K562 (cell line): ENCODE results near the gene TMEM245. TPM values are rescaled to one million over a fixed set of nuclear protein-coding genes. Genes with fewer than 3 reads are reported as not detected.

Source experiments
- ATAC-seq: fragments of 200-7000 bp; cut with Tn5 transposase; 3 replicates; pipeline ENCODE4 v1.9.1; 2020; ENCODE audit warnings: moderate library complexity
- BruUV-seq: library from RNA; stranded (reverse); fragments of 400-500 nt; replicated peaks from 2 replicates; lab custom pipeline; 2021; lab: Mats Ljungman, UMichigan
- CTCF ChIA-PET: fragments of 300-600 bp; formaldehyde crosslinking; extraction: SDS; loops from one replicate; lab custom pipeline; 2021; ENCODE audit warnings: low intra/inter-chr PET ratio; lab: Yijun Ruan, JAX
- POLR2A ChIA-PET: fragments of 300-600, 350-650 bp; sonication (Branson Sonifier 250); formaldehyde crosslinking; extraction: SDS; loops from one replicate; lab custom pipeline; 2021; ENCODE audit warnings: antibody characterized with exemption, inconsistent platforms; lab: Yijun Ruan, JAX
- DNase-seq, 4 experiments: peaks; one replicate each; pipeline versions ENCODE4 v3.0.0 to v3.0.0-alpha.2; 2011 to 2018; ENCODE audit warnings: low spot score in 3 of 4, mixed read lengths in 3 of 4; ENCODE audit errors: extremely low read depth in 1 of 4
- FAIRE-seq: peaks from 2 replicates; lab custom pipeline; 2011; peaks lifted over from hg19 to GRCh38; lab: Jason Lieb, UNC
- H2AFZ ChIP-seq: 2 replicates; pipeline ENCODE4 v1.6.0; 2011; ENCODE audit warnings: low read depth, low read length, control low read depth, inconsistent platforms
- H3K27ac ChIP-seq: fragments of 200-600 bp; 3 replicates; pipeline ENCODE4 v1.8.0; 2011; ENCODE audit warnings: low read depth, mild to moderate bottlenecking, control low read depth, inconsistent platforms, low read length, moderate library complexity, mixed read lengths; ENCODE audit errors: extremely low read depth
- H3K27me3 ChIP-seq, 2 experiments: fragments of 300-600 bp in 1 of 2; 2 replicates in 1 of 2; 3 replicates in 1 of 2; pipeline versions ENCODE4 v1.6.0 to v1.8.0; 2011; ENCODE audit warnings: inconsistent platforms in 2 of 2, low read length in 2 of 2, mild to moderate bottlenecking in 1 of 2, mixed read lengths in 1 of 2, moderate library complexity in 1 of 2; ENCODE audit not compliant: control insufficient read depth in 2 of 2, insufficient read depth in 2 of 2
- H3K36me3 ChIP-seq: fragments of 300-600 bp; 3 replicates; pipeline ENCODE4 v1.8.0; 2011; ENCODE audit warnings: mild to moderate bottlenecking, low read length, inconsistent platforms; ENCODE audit not compliant: control insufficient read depth, insufficient read depth
- H3K4me1 ChIP-seq, 2 experiments: fragments of 200-600 bp in 1 of 2; replicated peaks in 1 of 2; 2 replicates in 1 of 2; 3 replicates in 1 of 2; pipeline versions ENCODE4 v1.5.1 to v1.8.0; 2011; ENCODE audit warnings: inconsistent platforms in 2 of 2, low read length in 2 of 2, mild to moderate bottlenecking in 1 of 2, mixed read lengths in 1 of 2, moderate library complexity in 1 of 2; ENCODE audit not compliant: control insufficient read depth in 2 of 2, insufficient read depth in 2 of 2
- H3K4me2 ChIP-seq: 2 replicates; pipeline ENCODE4 v1.6.1; 2011; ENCODE audit warnings: low read length, control low read depth, inconsistent platforms, mixed read lengths; ENCODE audit not compliant: insufficient read depth
- H3K4me3 ChIP-seq: fragments of 200-600 bp; sonication (generic), shearing (Covaris generic); 2 replicates; pipeline ENCODE4 v1.5.1; 2016; ENCODE audit warnings: control low read depth, inconsistent platforms
- H3K79me2 ChIP-seq: fragments of 200-600 bp; 3 replicates; pipeline ENCODE4 v1.8.0; 2011; ENCODE audit warnings: low read length, inconsistent platforms; ENCODE audit not compliant: control insufficient read depth, insufficient read depth
- H3K9ac ChIP-seq, 2 experiments: 2 replicates each; pipeline versions ENCODE4 v1.6.0 to v1.6.1; 2011; ENCODE audit warnings: low read depth in 2 of 2, low read length in 2 of 2, control low read depth in 1 of 2, inconsistent platforms in 1 of 2, mild to moderate bottlenecking in 1 of 2, mixed read lengths in 1 of 2; ENCODE audit not compliant: insufficient read depth in 1 of 2
- H3K9me1 ChIP-seq: one replicate; pipeline ENCODE4 v1.6.0; 2011; ENCODE audit warnings: inconsistent platforms, mild to moderate bottlenecking, low read length, moderate library complexity; ENCODE audit not compliant: control insufficient read depth, insufficient read depth
- H3K9me3 ChIP-seq: replicated peaks from 2 replicates; pipeline ENCODE4 v1.5.1; 2011; ENCODE audit warnings: low read depth, low read length, inconsistent platforms; ENCODE audit not compliant: control insufficient read depth, insufficient read depth
- H4K20me1 ChIP-seq: replicated peaks from 2 replicates; pipeline ENCODE4 v1.6.1; 2011; ENCODE audit warnings: low read length, inconsistent platforms, mixed read lengths; ENCODE audit not compliant: control insufficient read depth, insufficient read depth
- CBX2 ChIP-seq: fragments of 200-600 bp; sonication (generic); IDR thresholded peaks from one replicate; pipeline ENCODE4 v1.6.1; 2012; ENCODE audit warnings: mild to moderate bottlenecking, low read length, inconsistent platforms; ENCODE audit not compliant: insufficient read depth, poor library complexity, severe bottlenecking
- FOXA1 ChIP-seq: fragments of 450-650 bp; IDR thresholded peaks from 2 replicates; pipeline ENCODE4 v1.6.1; 2016; ENCODE audit warnings: mild to moderate bottlenecking, borderline replicate concordance
- HDAC8 ChIP-seq: fragments of 450-650 bp; IDR thresholded peaks from 2 replicates; pipeline ENCODE4 v1.6.1; 2016; ENCODE audit warnings: mild to moderate bottlenecking, missing genetic modification characterization, moderate library complexity, missing compliant biosample characterization
- IFI16 ChIP-seq: fragments of 250-450 bp; sonication (Bioruptor Pico); IDR thresholded peaks from 2 replicates; pipeline ENCODE4 v2.1.2; 2022; ENCODE audit warnings: mild to moderate bottlenecking, inconsistent platforms
- KDM5B ChIP-seq: fragments of 200-600 bp; sonication (generic); IDR thresholded peaks from 2 replicates; pipeline ENCODE4 v1.6.1; 2012; ENCODE audit warnings: low read depth, mild to moderate bottlenecking, moderate library complexity, low read length, control low read depth, inconsistent platforms; ENCODE audit not compliant: insufficient replicate concordance
- NFE2L1 ChIP-seq: fragments of 450-650 bp; IDR thresholded peaks from 2 replicates; pipeline ENCODE4 v1.6.1; 2016; ENCODE audit warnings: missing genetic modification characterization, low read depth, mild to moderate bottlenecking, missing compliant biosample characterization, moderate library complexity, borderline replicate concordance
- NR4A1 ChIP-seq, 2 experiments: fragments of 250-450 bp in 1 of 2; fragments of 450-650 bp in 1 of 2; sonication (Bioruptor Pico) in 1 of 2; IDR thresholded peaks; 2 replicates each; pipeline versions ENCODE4 v1.4.0 to v1.6.1; 2016 to 2020; ENCODE audit warnings: mild to moderate bottlenecking in 2 of 2, missing compliant biosample characterization in 1 of 2, missing genetic modification characterization in 1 of 2, moderate library complexity in 1 of 2
- RBFOX2 ChIP-seq: fragments of 200-400 bp; formaldehyde crosslinking; IDR thresholded peaks from 2 replicates; pipeline ENCODE4 v1.6.1; 2017; ENCODE audit warnings: low read depth, mild to moderate bottlenecking, low read length, moderate library complexity
- RBM17 ChIP-seq: fragments of 200-400 bp; formaldehyde crosslinking; IDR thresholded peaks from 2 replicates; pipeline ENCODE4 v1.6.1; 2017; ENCODE audit warnings: low read depth, mild to moderate bottlenecking, low read length, borderline replicate concordance
- SRSF7 ChIP-seq: fragments of 200-400 bp; formaldehyde crosslinking; optimal IDR thresholded peaks from 2 replicates; pipeline ENCODE3; 2017; ENCODE audit warnings: mild to moderate bottlenecking, low read depth, low read length
- ZNF146 ChIP-seq: IDR thresholded peaks from one replicate; pipeline ENCODE4 v1.6.1; 2018; ENCODE audit warnings: missing compliant biosample characterization; ENCODE audit not compliant: unreplicated experiment
- ZNF174 ChIP-seq: fragments of 250-450 bp; sonication (Bioruptor Pico); IDR thresholded peaks from 2 replicates; pipeline ENCODE4 v1.4.0; 2020; ENCODE audit warnings: mild to moderate bottlenecking
- WGBS: fragments of 100-300 bp; shearing (Covaris generic); methylation state at CpG from one replicate; pipeline ENCODE4 v1.1.6; 2016; ENCODE audit warnings: low coverage, mixed read lengths; ENCODE audit not compliant: insufficient coverage; ENCODE audit errors: missing lambda C conversion rate; 5-methylcytosine and 5-hydroxymethylcytosine counted together
- in situ Hi-C: fragments of 300-500 bp; cut with MboI; formaldehyde crosslinking; loops from 4 replicates; pipeline ENCODE4 v1.15.0; 2018; ENCODE audit warnings: inconsistent platforms, mixed read lengths
- intact Hi-C: fragments of 100-400 bp; cut with micrococcal nuclease; formaldehyde crosslinking; loops from 2 replicates; pipeline ENCODE4 v1.14.2; 2022
- polyA plus RNA-seq, 8 experiments: library from polyadenylated mRNA; depleted of rRNA in 4 of 8; stranded (reverse) in 5 of 8; unstranded in 3 of 8; fragments of >200 nt; fragmentation: Nextera tagmentation in 2 of 8; fragmentation: Illumina TruSeq in 1 of 8; extraction: Ambion mirVana in 2 of 8; extraction: Trizol in 1 of 8; gene quantifications; 2 replicates each; pipeline versions ENCODE4 v1.2.1 to v1.2.3, GENCODE V29; 2011 to 2014; ENCODE audit warnings: inconsistent platforms in 1 of 8, missing spikeins in 1 of 8
- total RNA-seq, 7 experiments: library from RNA; depleted of rRNA in 6 of 7; stranded (reverse); fragments of >200 nt in 6 of 7; fragmentation: Illumina TruSeq in 2 of 7; extraction: Trizol in 2 of 7; gene quantifications; 2 replicates each; pipeline versions ENCODE4 v1.2.1 to v1.2.3, GENCODE V29; 2011 to 2021; ENCODE audit warnings: low replicate concordance in 1 of 7
- TF ChIP-seq, protein P1 (sequence below): fragments of 250-450 bp; sonication (Bioruptor Pico); IDR thresholded peaks from 2 replicates; pipeline ENCODE4 v1.5.0; 2020; ENCODE audit warnings: mild to moderate bottlenecking
- TF ChIP-seq, protein P2 (sequence below): fragments of 250-450 bp; sonication (Bioruptor Pico); IDR thresholded peaks from 2 replicates; pipeline ENCODE4 v1.4.0; 2020
- TF ChIP-seq, protein P3 (sequence below): fragments of 250-450 bp; sonication (Bioruptor Pico); IDR thresholded peaks from 2 replicates; pipeline ENCODE4 v1.4.0; 2020; ENCODE audit warnings: mild to moderate bottlenecking
- TF ChIP-seq, protein P4 (sequence below), 2 experiments: fragments of 450-650 bp; conservative IDR thresholded peaks; 2 replicates each; pipeline ENCODE4 v1.6.1; 2017; ENCODE audit warnings: mild to moderate bottlenecking in 2 of 2, moderate library complexity in 2 of 2

The TMEM245 gene
- total and polyA plus RNA-seq, 9 of the 15 experiments (the other 6 are each of a cell fraction or from before 2014, with no cell fraction given) = 8.5 to 43.2 (median 24.3) TPM

DNA sequence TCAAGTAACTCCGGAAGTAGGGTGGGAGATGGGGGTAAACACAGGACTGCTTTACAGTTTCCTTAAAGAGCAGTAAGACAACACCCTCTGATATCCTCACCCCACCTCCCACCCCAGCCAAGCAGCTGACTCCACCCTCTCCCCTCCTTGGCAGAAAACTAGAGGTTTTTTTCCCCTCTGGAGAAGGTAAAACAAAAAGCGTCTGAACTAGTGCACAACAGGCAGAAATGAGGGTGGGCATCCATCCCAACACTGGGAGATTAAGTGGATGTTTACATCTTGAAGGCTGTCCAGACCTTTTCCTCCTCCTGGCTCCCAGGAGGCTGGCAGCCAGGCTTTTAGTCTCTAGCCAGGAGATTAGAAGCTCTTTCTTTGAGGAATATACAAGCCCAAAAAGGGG, 92.6 kb downstream of the TMEM245 start:
- Histone ChIP-seq H4K20me1 (no peaks in the 10 kb centered on the region), H3K27me3 (no peaks in the 10 kb centered on the region), H3K9ac (no peak overlapping the region), H3K36me3 (peaks cover 44% of the 10 kb centered on the region), H3K9me3 (no peaks in the 10 kb centered on the region), H2AFZ (no peak overlapping the region), H3K9me1 (no peaks in the 10 kb centered on the region), H3K27ac (no peak overlapping the region), H3K4me2 (no peak overlapping the region), H3K4me1 (no peaks in the 10 kb centered on the region), H3K79me2 (no peaks in the 10 kb centered on the region), H3K4me3 (no peak overlapping the region)
- ChIA-PET POLR2A (interaction anchor here (1.5 kb wide), 1 partner anchor 10 kb away, joined by 6 read pairs; no protein-coding TSS in a partner anchor), CTCF (no interaction called here)
- WGBS = 68% methylated on average over 2 of the region's 2 CpGs
- intact Hi-C loops = no loop called here
- FAIRE-seq (no peak), ATAC-seq (0 out of 3 replicates have a peak, but pooled peaks have one; percentile 42), DNase-seq (no peak)
- in situ Hi-C loops = no loop called here
- BruUV-seq = no TSS peak
- no peak for TF ChIP-seq NFE2L1 (tag)
- TF ChIP-seq, protein P1, sequence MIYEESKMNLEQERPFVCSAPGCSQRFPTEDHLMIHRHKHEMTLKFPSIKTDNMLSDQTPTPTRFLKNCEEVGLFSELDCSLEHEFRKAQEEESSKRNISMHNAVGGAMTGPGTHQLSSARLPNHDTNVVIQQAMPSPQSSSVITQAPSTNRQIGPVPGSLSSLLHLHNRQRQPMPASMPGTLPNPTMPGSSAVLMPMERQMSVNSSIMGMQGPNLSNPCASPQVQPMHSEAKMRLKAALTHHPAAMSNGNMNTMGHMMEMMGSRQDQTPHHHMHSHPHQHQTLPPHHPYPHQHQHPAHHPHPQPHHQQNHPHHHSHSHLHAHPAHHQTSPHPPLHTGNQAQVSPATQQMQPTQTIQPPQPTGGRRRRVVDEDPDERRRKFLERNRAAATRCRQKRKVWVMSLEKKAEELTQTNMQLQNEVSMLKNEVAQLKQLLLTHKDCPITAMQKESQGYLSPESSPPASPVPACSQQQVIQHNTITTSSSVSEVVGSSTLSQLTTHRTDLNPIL = no peak
- TF ChIP-seq RBM17 = no peak
- TF ChIP-seq RBFOX2 = no peak
- TF ChIP-seq, protein P2, sequence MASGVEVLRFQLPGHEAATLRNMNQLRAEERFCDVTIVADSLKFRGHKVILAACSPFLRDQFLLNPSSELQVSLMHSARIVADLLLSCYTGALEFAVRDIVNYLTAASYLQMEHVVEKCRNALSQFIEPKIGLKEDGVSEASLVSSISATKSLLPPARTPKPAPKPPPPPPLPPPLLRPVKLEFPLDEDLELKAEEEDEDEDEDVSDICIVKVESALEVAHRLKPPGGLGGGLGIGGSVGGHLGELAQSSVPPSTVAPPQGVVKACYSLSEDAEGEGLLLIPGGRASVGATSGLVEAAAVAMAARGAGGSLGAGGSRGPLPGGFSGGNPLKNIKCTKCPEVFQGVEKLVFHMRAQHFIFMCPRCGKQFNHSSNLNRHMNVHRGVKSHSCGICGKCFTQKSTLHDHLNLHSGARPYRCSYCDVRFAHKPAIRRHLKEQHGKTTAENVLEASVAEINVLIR (CRISPR knock-in tag) = no peak
- TF ChIP-seq, protein P3, sequence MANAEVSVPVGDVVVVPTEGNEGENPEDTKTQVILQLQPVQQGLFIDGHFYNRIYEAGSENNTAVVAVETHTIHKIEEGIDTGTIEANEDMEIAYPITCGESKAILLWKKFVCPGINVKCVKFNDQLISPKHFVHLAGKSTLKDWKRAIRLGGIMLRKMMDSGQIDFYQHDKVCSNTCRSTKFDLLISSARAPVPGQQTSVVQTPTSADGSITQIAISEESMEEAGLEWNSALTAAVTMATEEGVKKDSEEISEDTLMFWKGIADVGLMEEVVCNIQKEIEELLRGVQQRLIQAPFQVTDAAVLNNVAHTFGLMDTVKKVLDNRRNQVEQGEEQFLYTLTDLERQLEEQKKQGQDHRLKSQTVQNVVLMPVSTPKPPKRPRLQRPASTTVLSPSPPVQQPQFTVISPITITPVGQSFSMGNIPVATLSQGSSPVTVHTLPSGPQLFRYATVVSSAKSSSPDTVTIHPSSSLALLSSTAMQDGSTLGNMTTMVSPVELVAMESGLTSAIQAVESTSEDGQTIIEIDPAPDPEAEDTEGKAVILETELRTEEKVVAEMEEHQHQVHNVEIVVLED = no peak
- TF ChIP-seq, protein P4, sequence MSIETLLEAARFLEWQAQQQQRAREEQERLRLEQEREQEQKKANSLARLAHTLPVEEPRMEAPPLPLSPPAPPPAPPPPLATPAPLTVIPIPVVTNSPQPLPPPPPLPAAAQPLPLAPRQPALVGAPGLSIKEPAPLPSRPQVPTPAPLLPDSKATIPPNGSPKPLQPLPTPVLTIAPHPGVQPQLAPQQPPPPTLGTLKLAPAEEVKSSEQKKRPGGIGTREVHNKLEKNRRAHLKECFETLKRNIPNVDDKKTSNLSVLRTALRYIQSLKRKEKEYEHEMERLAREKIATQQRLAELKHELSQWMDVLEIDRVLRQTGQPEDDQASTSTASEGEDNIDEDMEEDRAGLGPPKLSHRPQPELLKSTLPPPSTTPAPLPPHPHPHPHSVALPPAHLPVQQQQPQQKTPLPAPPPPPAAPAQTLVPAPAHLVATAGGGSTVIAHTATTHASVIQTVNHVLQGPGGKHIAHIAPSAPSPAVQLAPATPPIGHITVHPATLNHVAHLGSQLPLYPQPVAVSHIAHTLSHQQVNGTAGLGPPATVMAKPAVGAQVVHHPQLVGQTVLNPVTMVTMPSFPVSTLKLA (conservative IDR thresholded peaks at IDR 0.05) = no peak
- TF ChIP-seq CBX2 = no peak
- TF ChIP-seq ZNF146 (CRISPR knock-in tag) = no peak
- TF ChIP-seq HDAC8 = no peak
- no peak for TF ChIP-seq NR4A1 (CRISPR knock-in tag; IDR thresholded peaks at IDR 0.05)
- TF ChIP-seq NR4A1 (tag; IDR thresholded peaks at IDR 0.05) = no peak
- TF ChIP-seq IFI16 (CRISPR knock-in tag) = no peak
- TF ChIP-seq FOXA1 = no peak
- TF ChIP-seq SRSF7 = no peak
- TF ChIP-seq ZNF174 (CRISPR knock-in tag) = no peak
- TF ChIP-seq KDM5B = no peak
